Fibroblast of upper back skin (primary cell): ENCODE results near the gene APAF1.

Experiments
- DNase-seq: peaks from one replicate; pipeline ENCODE4 v3.0.0-alpha.2; 2013

The APAF1 gene

GRCh38 chr12:98757455-98757854 is 112.4 kb downstream of the APAF1 start:
- no peak for DNase-seq

- DNase-seq = peak; percentile 32
Observed at GRCh38 chr12:98758331-98758730, 113.2 kb downstream of the APAF1 start.

- peak; percentile 19 for DNase-seq
Observed at GRCh38 chr12:98763656-98764055, 118.6 kb downstream of the APAF1 start.

- DNase-seq = no peak
Observed at GRCh38 chr12:98767248-98767647, 122.2 kb downstream of the APAF1 start.

- DNase-seq = peak; percentile 25
Observed at GRCh38 chr12:98769068-98769467, 124.0 kb downstream of the APAF1 start.

- no peak for DNase-seq
Observed at GRCh38 chr12:98770230-98770629, 125.1 kb downstream of the APAF1 start.

GRCh38 chr12:98771811-98772752 is 127.0 kb downstream of the APAF1 start:
- DNase-seq = no peak

GRCh38 chr12:98772818-98773217 is 127.7 kb downstream of the APAF1 start:
- no peak for DNase-seq

- DNase-seq = no peak
Observed at GRCh38 chr12:98780261-98780660, 135.2 kb downstream of the APAF1 start.

GRCh38 chr12:98783420-98783819 is 138.3 kb downstream of the APAF1 start:
- no peak for DNase-seq
